HEK293 (cell line): ENCODE results near the gene TMEM51.

Experiments used
- CTCF ChIA-PET: fragments of 350-600 bp; formaldehyde crosslinking; extraction: SDS; loops from one replicate; lab custom pipeline; 2021; ENCODE audit warnings: antibody characterized with exemption; lab: Yijun Ruan, JAX
- POLR2A ChIA-PET: fragments of 300-600 bp; formaldehyde crosslinking; extraction: SDS; loops from one replicate; lab custom pipeline; 2020; ENCODE audit warnings: antibody characterized with exemption, inconsistent platforms; lab: Yijun Ruan, JAX
- H3K27ac ChIP-seq: fragments of 200-500 bp; sonication (Bioruptor generic); 2 replicates; pipeline ENCODE4 v1.5.1; 2014; ENCODE audit warnings: low read depth, low read length, control low read depth, inconsistent platforms; ENCODE audit errors: extremely low read depth
- H3K36me3 ChIP-seq, 2 experiments: fragments of 200-500 bp in 1 of 2; sonication (Bioruptor generic) in 1 of 2; 1 replicate in 1 of 2; 2 replicates in 1 of 2; pipeline ENCODE4 v1.5.1; 2014 to 2017; ENCODE audit warnings: inconsistent platforms in 2 of 2, low read length in 2 of 2; ENCODE audit not compliant: control insufficient read depth in 2 of 2, insufficient read depth in 1 of 2
- H3K4me1 ChIP-seq: fragments of 200-500 bp; sonication (Bioruptor generic); 2 replicates; pipeline ENCODE4 v1.5.1; 2014; ENCODE audit warnings: mild to moderate bottlenecking, low read length, inconsistent platforms; ENCODE audit not compliant: control insufficient read depth, insufficient read depth
- H3K4me3 ChIP-seq: 2 replicates; pipeline ENCODE4 v1.5.1; 2011; ENCODE audit warnings: low read depth, mild to moderate bottlenecking, control low read depth, low read length, moderate library complexity
- H3K9me3 ChIP-seq: fragments of 200-500 bp; sonication (Bioruptor generic); 2 replicates; pipeline ENCODE4 v1.5.1; 2014; ENCODE audit warnings: low read depth, low read length, inconsistent platforms; ENCODE audit not compliant: control insufficient read depth, insufficient read depth
- PATZ1 ChIP-seq: fragments of 450-650 bp; formaldehyde crosslinking; IDR thresholded peaks from 2 replicates; pipeline ENCODE4 v1.5.1; 2016; ENCODE audit warnings: missing biosample characterization, missing genetic modification characterization
- PRDM1 ChIP-seq: fragments of 450-650 bp; formaldehyde crosslinking; IDR thresholded peaks from 2 replicates; pipeline ENCODE4; 2016; ENCODE audit warnings: missing biosample characterization, missing genetic modification characterization
- TRIM28 ChIP-seq: IDR thresholded peaks from 2 replicates; pipeline ENCODE4 v1.6.1; 2011; ENCODE audit warnings: low read length, control low read depth, borderline replicate concordance
- ZBTB26 ChIP-seq: fragments of 450-650 bp; formaldehyde crosslinking; optimal IDR thresholded peaks from 2 replicates; pipeline ENCODE3; 2016; ENCODE audit warnings: missing biosample characterization, mild to moderate bottlenecking, missing genetic modification characterization
- ZNF140 ChIP-seq: fragments of 450-650 bp; formaldehyde crosslinking; IDR thresholded peaks from 2 replicates; pipeline ENCODE4 v1.5.1; 2016; ENCODE audit warnings: missing biosample characterization, missing genetic modification characterization
- ZNF214 ChIP-seq: fragments of 450-650 bp; formaldehyde crosslinking; IDR thresholded peaks from 2 replicates; pipeline ENCODE4 v1.5.1; 2017; ENCODE audit warnings: missing biosample characterization, mild to moderate bottlenecking, missing genetic modification characterization, borderline replicate concordance
- ZNF24 ChIP-seq: fragments of 450-650 bp; formaldehyde crosslinking; IDR thresholded peaks from 2 replicates; pipeline ENCODE4 v1.5.1; 2016; ENCODE audit warnings: missing biosample characterization, missing genetic modification characterization
- ZNF366 ChIP-seq: fragments of 450-650 bp; formaldehyde crosslinking; conservative IDR thresholded peaks from 2 replicates; pipeline ENCODE4 v1.5.1; 2016; ENCODE audit warnings: missing biosample characterization, missing genetic modification characterization
- ZNF391 ChIP-seq: fragments of 450-650 bp; formaldehyde crosslinking; IDR thresholded peaks from 2 replicates; pipeline ENCODE4 v1.5.1; 2016; ENCODE audit warnings: low read depth, missing biosample characterization, missing genetic modification characterization, borderline replicate concordance
- ZNF510 ChIP-seq: fragments of 450-650 bp; formaldehyde crosslinking; IDR thresholded peaks from 2 replicates; pipeline ENCODE4 v1.5.1; 2018; ENCODE audit warnings: mild to moderate bottlenecking, missing genetic modification characterization, missing biosample characterization; ENCODE audit not compliant: insufficient replicate concordance
- ZNF521 ChIP-seq: fragments of 450-650 bp; formaldehyde crosslinking; IDR thresholded peaks from 2 replicates; pipeline ENCODE4 v1.5.1; 2017; ENCODE audit warnings: missing biosample characterization, mild to moderate bottlenecking, missing genetic modification characterization
- ZNF561 ChIP-seq: fragments of 450-650 bp; IDR thresholded peaks from 2 replicates; pipeline ENCODE4 v1.5.1; 2018; ENCODE audit warnings: missing biosample characterization, missing genetic modification characterization, borderline replicate concordance
- ZNF645 ChIP-seq: fragments of 450-650 bp; formaldehyde crosslinking; IDR thresholded peaks from 2 replicates; pipeline ENCODE4; 2016; ENCODE audit warnings: missing biosample characterization, missing genetic modification characterization
- ZNF660 ChIP-seq: fragments of 450-650 bp; IDR thresholded peaks from 2 replicates; pipeline ENCODE4 v1.5.1; 2018; ENCODE audit warnings: missing biosample characterization, mild to moderate bottlenecking, missing genetic modification characterization
- ZNF664 ChIP-seq: fragments of 450-650 bp; formaldehyde crosslinking; IDR thresholded peaks from 2 replicates; pipeline ENCODE4 v1.5.1; 2016; ENCODE audit warnings: missing biosample characterization, missing genetic modification characterization
- ZNF785 ChIP-seq: fragments of 450-650 bp; formaldehyde crosslinking; IDR thresholded peaks from 2 replicates; pipeline ENCODE4 v1.5.1; 2016; ENCODE audit warnings: missing biosample characterization, missing genetic modification characterization
- ZSCAN4 ChIP-seq: fragments of 450-650 bp; formaldehyde crosslinking; IDR thresholded peaks from 2 replicates; pipeline ENCODE4 v1.5.1; 2017; ENCODE audit warnings: missing biosample characterization, missing genetic modification characterization
- ZSCAN5A ChIP-seq: fragments of 450-650 bp; formaldehyde crosslinking; IDR thresholded peaks from 2 replicates; pipeline ENCODE4 v1.5.1; 2016; ENCODE audit warnings: missing biosample characterization, missing genetic modification characterization
- TF ChIP-seq, protein P1 (sequence below): fragments of 450-650 bp; formaldehyde crosslinking; IDR thresholded peaks from 2 replicates; pipeline ENCODE4 v1.5.1; 2016; ENCODE audit warnings: missing biosample characterization, missing genetic modification characterization
- TF ChIP-seq, protein P2 (sequence below): fragments of 450-650 bp; IDR thresholded peaks from 2 replicates; pipeline ENCODE4 v1.5.1; 2018; ENCODE audit warnings: missing biosample characterization, missing genetic modification characterization

Gene TMEM51

GRCh38 chr1:15249081-15249480, 95.5 kb downstream of the TMEM51 start:
- H3K36me3 ChIP-seq: no peaks in the 10 kb centered on the region
- H3K4me1 ChIP-seq: no peaks in the 10 kb centered on the region
- POLR2A ChIA-PET: no interaction called here
- H3K27ac ChIP-seq: no peak overlapping the region
- H3K4me3 ChIP-seq: no peak overlapping the region
- H3K9me3 ChIP-seq: no peaks in the 10 kb centered on the region
- TF ChIP-seq ZNF521 (tag by site-specific recombination): no peak
- TF ChIP-seq ZNF664 (tag by site-specific recombination): 0 out of 2 replicates have a peak, but pooled peaks have one; percentile 6
- CTCF ChIA-PET: no interaction called here

DNA sequence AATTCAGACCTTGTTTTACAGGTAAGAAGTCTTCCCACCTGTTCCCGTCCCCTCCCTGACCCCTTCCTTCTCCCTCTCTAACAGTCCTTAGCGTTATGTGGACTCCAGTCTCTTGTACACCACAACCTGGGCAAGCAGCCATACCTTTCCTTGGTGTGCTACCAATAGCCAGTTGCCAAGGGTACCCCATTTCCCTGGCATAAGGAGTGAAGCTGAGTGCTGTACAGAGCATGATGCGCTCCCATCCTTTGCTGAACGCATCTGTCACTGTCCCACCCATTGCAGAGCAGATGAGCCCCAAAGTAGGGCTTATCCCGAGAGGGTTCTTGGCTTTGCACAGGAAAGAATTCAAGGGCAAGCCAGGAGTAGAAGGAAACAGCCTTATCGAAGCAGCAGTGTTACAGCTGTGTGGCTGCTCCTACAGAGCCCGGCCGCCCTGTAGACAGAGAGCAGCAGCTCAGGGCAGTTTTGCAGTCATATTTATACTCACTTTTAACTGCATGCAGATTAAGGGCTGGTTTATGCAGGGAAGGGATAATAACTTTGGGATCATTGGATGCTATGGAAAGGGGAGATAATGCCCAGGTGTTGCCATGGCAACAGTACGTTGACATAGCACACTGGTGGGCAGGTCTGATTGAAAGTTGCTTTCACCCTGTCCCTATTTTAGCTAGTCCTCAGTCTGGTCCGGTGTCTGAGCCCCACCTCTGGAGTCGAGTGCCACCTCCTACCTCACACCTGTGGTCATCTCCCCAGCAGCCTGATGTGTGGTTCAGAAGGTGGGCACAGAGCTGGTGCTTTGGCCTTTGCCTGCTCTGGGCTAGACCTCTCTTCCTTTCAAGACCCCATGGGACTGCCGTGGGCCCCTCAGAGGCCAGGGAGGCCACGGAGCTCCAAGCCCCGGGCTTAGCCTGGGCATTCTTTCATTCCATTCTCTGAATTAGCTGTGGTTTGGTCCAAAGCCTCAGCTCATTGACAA, 98.6 kb downstream of the TMEM51 start:
- ChIA-PET POLR2A (no interaction called here), CTCF (interaction anchor here (0.6 to 0.7 kb wide), 3 partner anchors 20 to 71 kb away, joined by 3 to 5 read pairs (median 3); no protein-coding TSS in a partner anchor)
- Histone ChIP-seq H3K9me3 (no peaks in the 10 kb centered on the region), H3K4me3 (no peak overlapping the region), H3K27ac (no peak overlapping the region), H3K4me1 (no peaks in the 10 kb centered on the region), H3K36me3 (no peaks in the 10 kb centered on the region)
- TF ChIP-seq ZNF24 (tag by site-specific recombination) (no peak), ZNF785 (no peak), ZNF391 (tag by site-specific recombination) (no peak), ZNF510 (no peak), ZNF140 (tag by site-specific recombination) (no peak), ZNF214 (tag by site-specific recombination) (no peak), ZNF366 (tag by site-specific recombination) (no peak), PRDM1 (no peak), ZSCAN4 (no peak)
- TF ChIP-seq, protein P1, sequence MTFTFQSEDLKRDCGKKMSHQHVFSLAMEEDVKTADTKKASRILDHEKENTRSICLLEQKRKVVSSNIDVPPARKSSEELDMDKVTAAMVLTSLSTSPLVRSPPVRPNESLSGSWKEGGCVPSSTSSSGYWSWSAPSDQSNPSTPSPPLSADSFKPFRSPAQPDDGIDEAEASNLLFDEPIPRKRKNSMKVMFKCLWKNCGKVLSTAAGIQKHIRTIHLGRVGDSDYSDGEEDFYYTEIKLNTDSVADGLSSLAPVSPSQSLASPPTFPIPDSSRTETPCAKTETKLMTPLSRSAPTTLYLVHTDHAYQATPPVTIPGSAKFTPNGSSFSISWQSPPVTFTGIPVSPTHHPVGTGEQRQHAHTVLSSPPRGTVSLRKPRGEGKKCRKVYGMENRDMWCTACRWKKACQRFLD (tag by site-specific recombination): no peak

DNA sequence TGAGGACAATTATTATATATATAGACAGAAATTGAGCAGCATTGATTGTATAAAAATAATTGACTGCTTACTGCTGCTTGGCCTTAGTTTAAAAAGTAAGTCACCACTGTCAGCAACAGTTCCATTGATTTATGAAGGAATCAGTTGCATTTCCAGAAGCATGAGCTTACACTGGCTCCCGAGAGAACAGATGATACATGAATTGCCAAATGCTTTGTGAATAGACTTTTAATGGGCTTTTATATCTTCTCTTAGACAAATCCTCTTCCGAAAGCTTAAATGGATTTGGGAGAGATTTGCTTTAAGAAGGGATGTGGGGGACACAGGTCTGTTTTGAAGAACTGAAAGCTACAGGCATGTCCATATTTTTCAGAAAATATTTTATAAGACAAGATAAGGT, 101.0 kb downstream of the TMEM51 start:
- no peak overlapping the region for H3K4me3 ChIP-seq
- ChIA-PET CTCF (interaction anchor here (1.0 to 1.7 kb wide), 2 partner anchors 18 to 51 kb away, joined by 3 to 6 read pairs; no protein-coding TSS in a partner anchor), POLR2A (interaction anchor here (0.6 kb wide), 1 partner anchor 8 kb away, joined by 4 read pairs; the partner anchor contains the start of gene FHAD1)
- no peaks in the 10 kb centered on the region for H3K36me3 ChIP-seq
- H3K9me3 ChIP-seq: no peaks in the 10 kb centered on the region
- no peak overlapping the region for H3K27ac ChIP-seq
- no peaks in the 10 kb centered on the region for H3K4me1 ChIP-seq
- TF ChIP-seq TRIM28: no peak
- TF ChIP-seq ZNF664 (tag by site-specific recombination): no peak
- TF ChIP-seq ZNF645 (tag by site-specific recombination): no peak
- TF ChIP-seq PATZ1 (tag by site-specific recombination): no peak
- no peak for TF ChIP-seq ZNF660
- no peak for TF ChIP-seq ZBTB26 (tag by site-specific recombination)
- TF ChIP-seq, protein P2, sequence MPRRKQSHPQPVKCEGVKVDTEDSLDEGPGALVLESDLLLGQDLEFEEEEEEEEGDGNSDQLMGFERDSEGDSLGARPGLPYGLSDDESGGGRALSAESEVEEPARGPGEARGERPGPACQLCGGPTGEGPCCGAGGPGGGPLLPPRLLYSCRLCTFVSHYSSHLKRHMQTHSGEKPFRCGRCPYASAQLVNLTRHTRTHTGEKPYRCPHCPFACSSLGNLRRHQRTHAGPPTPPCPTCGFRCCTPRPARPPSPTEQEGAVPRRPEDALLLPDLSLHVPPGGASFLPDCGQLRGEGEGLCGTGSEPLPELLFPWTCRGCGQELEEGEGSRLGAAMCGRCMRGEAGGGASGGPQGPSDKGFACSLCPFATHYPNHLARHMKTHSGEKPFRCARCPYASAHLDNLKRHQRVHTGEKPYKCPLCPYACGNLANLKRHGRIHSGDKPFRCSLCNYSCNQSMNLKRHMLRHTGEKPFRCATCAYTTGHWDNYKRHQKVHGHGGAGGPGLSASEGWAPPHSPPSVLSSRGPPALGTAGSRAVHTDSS: no peak
- TF ChIP-seq ZNF561: no peak
- no peak for TF ChIP-seq ZSCAN5A (tag by site-specific recombination)
